ENCODE measurements around the gene FKRP. TPM values are rescaled to one million over a fixed set of nuclear protein-coding genes. Genes with fewer than 3 reads are reported as not detected.
A peak's percentile ranks its signal among the peaks of the same experiment; 100 is the strongest.

The FKRP gene
- total and polyA plus RNA-seq, 12 donors = 13.0 to 22.8 (median 19.7) TPM

DNA sequence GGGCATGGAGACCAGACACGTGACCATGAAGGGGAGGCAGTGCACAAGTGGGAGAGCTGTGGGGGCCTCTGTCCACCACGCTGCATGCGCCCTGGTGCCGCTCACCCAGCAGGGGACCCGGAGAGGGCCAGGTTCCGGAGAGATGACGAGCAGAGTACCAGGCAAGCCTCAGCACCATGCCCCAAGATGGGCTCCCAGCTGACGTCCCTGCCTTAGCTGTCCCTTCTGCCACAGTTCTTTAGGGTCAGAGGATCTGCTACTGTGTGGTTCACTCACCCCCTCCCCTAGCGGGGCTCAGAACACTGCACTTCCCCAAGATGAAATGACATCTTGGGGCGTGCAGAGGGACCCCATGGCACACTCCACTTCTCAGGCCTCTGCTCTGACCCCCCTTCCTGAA is 19.3 kb upstream of the FKRP start:
- intact Hi-C loops (cut with DNase I) = no loop called here
- H3K36me3 ChIP-seq = peaks cover 6 to 100% (median 88%) of the 10 kb centered on the region in 9 donors
- ATAC-seq (no peak), DNase-seq (no peak)
- H3K27ac ChIP-seq = peak overlapping the region in 5 of 10 donors; percentile 69 to 82 (median 77)
- H3K4me3 ChIP-seq = peak overlapping the region in 3 of 10 donors; percentile 20 to 31 (median 20)
- H3K9me3 ChIP-seq = no peaks in the 10 kb centered on the region
- H3K27me3 ChIP-seq = no peaks in the 10 kb centered on the region
- H3K4me1 ChIP-seq = peaks cover 9 to 57% (median 32%) of the 10 kb centered on the region in 9 donors
- 81 to 86% methylated on average over 10 of the region's 10 CpGs for WGBS, 2 donors
- TF ChIP-seq, protein P1, sequence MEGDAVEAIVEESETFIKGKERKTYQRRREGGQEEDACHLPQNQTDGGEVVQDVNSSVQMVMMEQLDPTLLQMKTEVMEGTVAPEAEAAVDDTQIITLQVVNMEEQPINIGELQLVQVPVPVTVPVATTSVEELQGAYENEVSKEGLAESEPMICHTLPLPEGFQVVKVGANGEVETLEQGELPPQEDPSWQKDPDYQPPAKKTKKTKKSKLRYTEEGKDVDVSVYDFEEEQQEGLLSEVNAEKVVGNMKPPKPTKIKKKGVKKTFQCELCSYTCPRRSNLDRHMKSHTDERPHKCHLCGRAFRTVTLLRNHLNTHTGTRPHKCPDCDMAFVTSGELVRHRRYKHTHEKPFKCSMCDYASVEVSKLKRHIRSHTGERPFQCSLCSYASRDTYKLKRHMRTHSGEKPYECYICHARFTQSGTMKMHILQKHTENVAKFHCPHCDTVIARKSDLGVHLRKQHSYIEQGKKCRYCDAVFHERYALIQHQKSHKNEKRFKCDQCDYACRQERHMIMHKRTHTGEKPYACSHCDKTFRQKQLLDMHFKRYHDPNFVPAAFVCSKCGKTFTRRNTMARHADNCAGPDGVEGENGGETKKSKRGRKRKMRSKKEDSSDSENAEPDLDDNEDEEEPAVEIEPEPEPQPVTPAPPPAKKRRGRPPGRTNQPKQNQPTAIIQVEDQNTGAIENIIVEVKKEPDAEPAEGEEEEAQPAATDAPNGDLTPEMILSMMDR (IDR thresholded peaks at IDR 0.05) = no peak

GRCh38 chr19:46726971-46727501 is 18.8 kb upstream of the FKRP start:
- ATAC-seq (no peak), DNase-seq (no peak)
- Histone ChIP-seq H3K36me3 (peaks cover 6 to 100% (median 88%) of the 10 kb centered on the region in 9 donors), H3K27me3 (no peaks in the 10 kb centered on the region), H3K27ac (peak overlapping the region in 7 of 10 donors; percentile 69 to 84 (median 78)), H3K4me3 (peak overlapping the region in 3 of 10 donors; percentile 20 to 31 (median 20)), H3K4me1 (peaks cover 9 to 61% (median 32%) of the 10 kb centered on the region in 9 donors), H3K9me3 (no peaks in the 10 kb centered on the region)
- WGBS, 2 donors = 56 to 60% methylated on average over 14 of the region's 14 CpGs
- intact Hi-C loops (cut with DNase I) = no loop called here
- TF ChIP-seq, protein P1 (IDR thresholded peaks at IDR 0.05) = no peak

DNA sequence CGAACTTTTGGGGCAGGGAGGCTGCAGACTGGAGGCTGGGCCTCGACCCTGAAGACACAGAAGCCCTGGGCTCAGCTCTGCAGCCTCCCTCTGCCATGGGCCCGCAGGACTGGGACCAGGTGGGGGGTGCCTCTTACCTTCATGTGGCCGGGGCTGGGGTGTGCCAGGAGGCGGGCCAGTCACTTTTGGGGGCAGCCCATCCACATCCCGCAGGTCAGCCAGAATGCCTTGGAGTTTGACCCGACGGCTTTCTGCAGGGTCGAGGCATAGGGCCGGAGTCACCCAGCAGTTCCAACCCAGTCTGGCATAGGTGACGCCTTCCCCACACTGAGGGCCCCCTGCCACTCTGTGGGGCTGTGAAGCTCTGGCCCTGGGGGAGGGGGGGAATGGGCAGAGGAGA is 18.1 kb upstream of the FKRP start:
- H3K4me1 ChIP-seq = peaks cover 9 to 60% (median 32%) of the 10 kb centered on the region in 9 donors
- H3K36me3 ChIP-seq = peaks cover 6 to 100% (median 87%) of the 10 kb centered on the region in 9 donors
- peak in 1 of 8 donors; percentile 1 for ATAC-seq

GRCh38 chr19:46728208-46728607 is 17.6 kb upstream of the FKRP start:
- H3K4me1 ChIP-seq = peaks cover 9 to 64% (median 32%) of the 10 kb centered on the region in 9 donors
- intact Hi-C loops (cut with DNase I) = loop anchor here in 7 of 10 donors (1.0 to 2.0 kb wide), 3 partner anchors 15 to 24 kb away; no protein-coding TSS in a partner anchor
- peaks cover 4 to 100% (median 87%) of the 10 kb centered on the region in 9 donors for H3K36me3 ChIP-seq
- H3K27me3 ChIP-seq = no peaks in the 10 kb centered on the region
- WGBS, 2 donors = 49 to 69% methylated on average over 14 of the region's 14 CpGs
- peak; percentile 20 to 88 (median 75) for ATAC-seq
- DNase-seq = peak; percentile 60 to 67
- H3K27ac ChIP-seq = peak overlapping the region in 9 of 10 donors; percentile 34 to 84 (median 77)
- TF ChIP-seq, protein P1 (IDR thresholded peaks at IDR 0.05) = no peak
- H3K4me3 ChIP-seq = peak overlapping the region in 4 of 10 donors; percentile 20 to 38 (median 29)
- no peaks in the 10 kb centered on the region for H3K9me3 ChIP-seq

More for the DNA sequence above, 18.1 kb upstream of the FKRP start:
- 70 to 73% methylated on average over 11 of the region's 11 CpGs for WGBS, 2 donors
- intact Hi-C loops (cut with DNase I) = loop anchor here in 7 of 10 donors (1.0 to 2.0 kb wide), 3 partner anchors 14 to 23 kb away; no protein-coding TSS in a partner anchor
- Histone ChIP-seq H3K4me3 (peak overlapping the region in 4 of 10 donors; percentile 20 to 38 (median 29)), H3K9me3 (no peaks in the 10 kb centered on the region), H3K27ac (peak overlapping the region in 9 of 10 donors; percentile 34 to 84 (median 77)), H3K27me3 (no peaks in the 10 kb centered on the region)
- DNase-seq = no peak
- TF ChIP-seq, protein P1 (IDR thresholded peaks at IDR 0.05) = no peak
